Lung (tissue), 12 donors: ENCODE results near the gene NPTN. TPM values are rescaled to one million over a fixed set of nuclear protein-coding genes. Genes with fewer than 3 reads are reported as not detected.

ENCODE experiments used
- ATAC-seq: fragments of 200-7000 bp; cut with Tn5 transposase; one replicate; pipeline ENCODE4 v1.9.1; 2020; ENCODE audit warnings: moderate number of reproducible peaks; ENCODE audit not compliant: insufficient read depth, low FRiP score
- DNase-seq, 3 donors: peaks; one replicate each; pipeline ENCODE4 v3.0.0-alpha.2; 2013 to 2017
- H3K27ac ChIP-seq, 2 donors: one replicate each; pipeline ENCODE4 v1.5.1; 2013; ENCODE audit warnings: mild to moderate bottlenecking in 2 of 2, moderate library complexity in 2 of 2, control low read depth in 1 of 2, inconsistent platforms in 1 of 2, low read depth in 1 of 2, low read length in 1 of 2
- H3K27me3 ChIP-seq, 3 donors: one replicate each; pipeline ENCODE4 v1.5.1; 2013; ENCODE audit warnings: low read length in 2 of 3; ENCODE audit not compliant: control insufficient read depth in 3 of 3, insufficient read depth in 3 of 3
- H3K36me3 ChIP-seq, 4 donors: one replicate each; pipeline ENCODE4 v1.5.1; 2013; ENCODE audit warnings: low read length in 4 of 4, mild to moderate bottlenecking in 1 of 4, moderate library complexity in 1 of 4; ENCODE audit not compliant: control insufficient read depth in 4 of 4, insufficient read depth in 4 of 4
- H3K4me1 ChIP-seq, 5 donors: one replicate each; pipeline ENCODE4 v1.5.1; 2013; ENCODE audit warnings: low read length in 5 of 5, mild to moderate bottlenecking in 2 of 5, moderate library complexity in 1 of 5; ENCODE audit not compliant: control insufficient read depth in 5 of 5, insufficient read depth in 5 of 5
- H3K4me3 ChIP-seq: one replicate; pipeline ENCODE4 v1.5.1; 2013; ENCODE audit warnings: mild to moderate bottlenecking, control low read depth, moderate library complexity
- H3K9ac ChIP-seq, 2 donors: one replicate each; pipeline ENCODE4 v1.5.1; 2013; ENCODE audit warnings: low read length in 2 of 2, control low read depth in 1 of 2; ENCODE audit not compliant: insufficient read depth in 1 of 2
- H3K9me3 ChIP-seq, 4 donors: one replicate each; pipeline ENCODE4 v1.5.1; 2013; ENCODE audit warnings: low read length in 3 of 4, mild to moderate bottlenecking in 1 of 4, moderate library complexity in 1 of 4; ENCODE audit not compliant: control insufficient read depth in 4 of 4, insufficient read depth in 3 of 4
- CTCF ChIP-seq: IDR thresholded peaks from 2 replicates; pipeline ENCODE4 v1.5.1; 2012; ENCODE audit warnings: mild to moderate bottlenecking; ENCODE audit errors: control extremely low read depth, extremely low read depth
- WGBS, 2 donors: extraction: QIAGEN DNeasy Blood & Tissue Kit; methylation state at CpG; one replicate each; pipeline ENCODE4 v1.1.7; 2013; 5-methylcytosine and 5-hydroxymethylcytosine counted together
- polyA plus RNA-seq, 2 donors: library from polyadenylated mRNA; stranded (reverse); fragments of 200-250 nt; gene quantifications; one replicate each; pipeline ENCODE4 v1.2.1, GENCODE V29; 2013
- total RNA-seq, 2 donors: library from RNA; depleted of rRNA in 1 of 2; stranded (reverse); fragments of >200 nt in 1 of 2; gene quantifications; one replicate each; pipeline ENCODE4 v1.2.1, GENCODE V29; 2014 to 2021
- donor health status: control.
- donor health status: control.
- donor health status: Bipolar disorder and iron deficiency.
- donor health status: healthy.
- donor health status: DM: yes; HTN: yes; CAD: no.

NPTN gene
- total and polyA plus RNA-seq, 4 donors: 34.1 to 148 (median 122) TPM

- Histone ChIP-seq H3K9ac (no peak overlapping the region), H3K4me1 (peaks cover 0 to 14% (median 0%) of the 10 kb centered on the region in 5 donors), H3K27ac (no peak overlapping the region), H3K36me3 (peaks cover 34 to 42% (median 39%) of the 10 kb centered on the region in 4 donors), H3K27me3 (no peaks in the 10 kb centered on the region), H3K4me3 (no peak overlapping the region), H3K9me3 (no peaks in the 10 kb centered on the region)
- no peak for TF ChIP-seq CTCF
- DNase-seq (no peak), ATAC-seq (no peak)
- 90 to 92% methylated on average over 5 of the region's 5 CpGs for WGBS, 2 donors
These were observed 61.8 kb downstream of the NPTN start for GRCh38 chr15:73571346-73571745.

- TF ChIP-seq CTCF: no peak
- 61 to 63% methylated on average over 7 of the region's 7 CpGs for WGBS, 2 donors
- no peak for ATAC-seq
- DNase-seq: no peak
- Histone ChIP-seq H3K4me1 (peaks cover 0 to 14% (median 0%) of the 10 kb centered on the region in 5 donors), H3K9ac (no peak overlapping the region), H3K9me3 (no peaks in the 10 kb centered on the region), H3K27me3 (no peaks in the 10 kb centered on the region), H3K27ac (peak overlapping the region in 1 of 2 donors; percentile 45), H3K4me3 (no peak overlapping the region), H3K36me3 (peaks cover 26 to 38% (median 38%) of the 10 kb centered on the region in 4 donors)
These were observed 62.7 kb downstream of the NPTN start for GRCh38 chr15:73570355-73571032.

GRCh38 chr15:73569361-73569760, 63.8 kb downstream of the NPTN start:
- WGBS, 2 donors: 95 to 96% methylated on average over 3 of the region's 3 CpGs
- TF ChIP-seq CTCF: no peak
- H3K4me1 ChIP-seq: peaks cover 0 to 13% (median 0%) of the 10 kb centered on the region in 5 donors

More at GRCh38 chr15:73569361-73569760, 63.8 kb downstream of the NPTN start:
- no peak for ATAC-seq
- Histone ChIP-seq H3K27ac (no peak overlapping the region), H3K36me3 (peaks cover 24 to 42% (median 39%) of the 10 kb centered on the region in 4 donors), H3K27me3 (no peaks in the 10 kb centered on the region), H3K9me3 (no peaks in the 10 kb centered on the region), H3K4me3 (no peak overlapping the region), H3K9ac (no peak overlapping the region)
- DNase-seq: no peak
